ENCODE results near the gene ARRDC2.
"Not testable (repeated sequence)": the region's sequence is repeated elsewhere in the genome, so short reads cannot be mapped to it uniquely, and the experiment has no call there.

Gene ARRDC2

GRCh38 chr19:18007917-18008673, at the start of gene ARRDC2:
TSS of gene ARRDC2 (plus strand) at chr19:18008170. CDS start at chr19:18008311, 141 bp downstream.
- DNase-seq (ENCODE audit: low read depth in 2 of 3, low spot score in 1 of 3) = peak; percentile 70 to 83 (median 83)

- no peak for DNase-seq (ENCODE audit: low read depth in 2 of 3, low spot score in 1 of 3)
Measured at GRCh38 chr19:17963936-17964691, 43.9 kb upstream of the ARRDC2 start.

GRCh38 chr19:17965370-17966128, 42.4 kb upstream of the ARRDC2 start:
- DNase-seq (ENCODE audit: low read depth in 2 of 3, low spot score in 1 of 3) = no peak

GRCh38 chr19:17966129-17966483, 41.9 kb upstream of the ARRDC2 start:
- no peak for DNase-seq (ENCODE audit: low read depth in 2 of 3, low spot score in 1 of 3)

GRCh38 chr19:17966550-17967256, 41.3 kb upstream of the ARRDC2 start, which contains the start of gene KCNN1:
TSS of gene KCNN1 (plus strand) at chr19:17967107. CDS start at chr19:17973889, 6,782 bp downstream.
- DNase-seq (ENCODE audit: low read depth in 2 of 3, low spot score in 1 of 3) = no peak

GRCh38 chr19:17967257-17968051, 40.5 kb upstream of the ARRDC2 start:
- DNase-seq (ENCODE audit: low read depth in 2 of 3, low spot score in 1 of 3) = no peak

- DNase-seq (ENCODE audit: low read depth in 2 of 3, low spot score in 1 of 3) = no peak
Measured at GRCh38 chr19:17968362-17968761, 39.6 kb upstream of the ARRDC2 start.

- DNase-seq (ENCODE audit: low read depth in 2 of 3, low spot score in 1 of 3) = no peak
Measured at GRCh38 chr19:17969096-17969792, 38.7 kb upstream of the ARRDC2 start.

GRCh38 chr19:17972230-17972629, 35.7 kb upstream of the ARRDC2 start:
- DNase-seq (ENCODE audit: low read depth in 2 of 3, low spot score in 1 of 3) = no peak

GRCh38 chr19:17973759-17974158, 34.2 kb upstream of the ARRDC2 start:
- no peak for DNase-seq (ENCODE audit: low read depth in 2 of 3, low spot score in 1 of 3)

GRCh38 chr19:17974551-17974950, 33.4 kb upstream of the ARRDC2 start:
- no peak for DNase-seq (ENCODE audit: low read depth in 2 of 3, low spot score in 1 of 3)

GRCh38 chr19:17975032-17975431, 32.9 kb upstream of the ARRDC2 start:
- no peak for DNase-seq (ENCODE audit: low read depth in 2 of 3, low spot score in 1 of 3)

GRCh38 chr19:17977021-17977420, 30.9 kb upstream of the ARRDC2 start:
- DNase-seq (ENCODE audit: low read depth in 2 of 3, low spot score in 1 of 3) = no peak

GRCh38 chr19:17977488-17977887, 30.5 kb upstream of the ARRDC2 start:
- no peak for DNase-seq (ENCODE audit: low read depth in 2 of 3, low spot score in 1 of 3)

GRCh38 chr19:17981611-17982010, 26.4 kb upstream of the ARRDC2 start:
- DNase-seq (ENCODE audit: low read depth in 2 of 3, low spot score in 1 of 3) = no peak

GRCh38 chr19:17982430-17982829, 25.5 kb upstream of the ARRDC2 start:
- DNase-seq (ENCODE audit: low read depth in 2 of 3, low spot score in 1 of 3) = no peak

- DNase-seq (ENCODE audit: low read depth in 2 of 3, low spot score in 1 of 3) = no peak
Measured at GRCh38 chr19:17985037-17985818, 22.7 kb upstream of the ARRDC2 start.

GRCh38 chr19:17986569-17986968, 21.4 kb upstream of the ARRDC2 start:
- not testable (repeated sequence) for DNase-seq (ENCODE audit: low read depth in 2 of 3, low spot score in 1 of 3)

- DNase-seq (ENCODE audit: low read depth in 2 of 3, low spot score in 1 of 3) = no peak
Measured at GRCh38 chr19:17988161-17988560, 19.8 kb upstream of the ARRDC2 start.

Measured in stimulated activated CD4-positive, alpha-beta T cell treated with anti-CD3 and anti-CD28 coated beads, Interleukin-12 subunit alpha, Interleukin-12 subunit beta, amount 100 ng/mL, for 48 hours (primary cell).